RCC 7860 (cell line): ENCODE results near the gene GPRIN3.
A peak's percentile ranks its signal among the peaks of the same experiment; 100 is the strongest.
"Not testable (repeated sequence)": the region's sequence is repeated elsewhere in the genome, so short reads cannot be mapped to it uniquely, and the experiment has no call there.

ENCODE experiments used
- DNase-seq: peaks from one replicate; pipeline ENCODE4 v3.0.0-alpha.2; 2015; ENCODE audit warnings: low spot score
- FAIRE-seq: peaks from 2 replicates; lab custom pipeline; 2012; peaks lifted over from hg19 to GRCh38; lab: Jason Lieb, UNC

Gene GPRIN3

GRCh38 chr4:89314291-89314690 lies 6.7 kb upstream of the GPRIN3 start:
- FAIRE-seq (no peak), DNase-seq (no peak)

GRCh38 chr4:89312066-89312465 lies 4.5 kb upstream of the GPRIN3 start:
- FAIRE-seq: no peak

GRCh38 chr4:89311433-89311832 lies 3.8 kb upstream of the GPRIN3 start:
- FAIRE-seq (no peak), DNase-seq (no peak)

More at GRCh38 chr4:89312066-89312465, 4.5 kb upstream of the GPRIN3 start:
- DNase-seq: no peak

GRCh38 chr4:89309154-89309553 lies 1.6 kb upstream of the GPRIN3 start:
- not testable (repeated sequence) for DNase-seq, FAIRE-seq

- FAIRE-seq: no peak
- DNase-seq: no peak
These were observed 531 bp upstream of the GPRIN3 start for GRCh38 chr4:89308161-89308500.

- DNase-seq (no peak), FAIRE-seq (no peak)
These were observed 488 bp downstream of the GPRIN3 start for GRCh38 chr4:89307178-89307445.

- FAIRE-seq (no peak), DNase-seq (no peak)
These were observed 968 bp downstream of the GPRIN3 start for GRCh38 chr4:89306486-89307177.

GRCh38 chr4:89305712-89306437 lies 1.7 kb downstream of the GPRIN3 start:
- peak; percentile 90 for FAIRE-seq
- DNase-seq: peak; percentile 56

GRCh38 chr4:89305028-89305427 lies 2.6 kb downstream of the GPRIN3 start:
- FAIRE-seq (no peak), DNase-seq (no peak)

- FAIRE-seq (no peak), DNase-seq (no peak)
These were observed 3.7 kb downstream of the GPRIN3 start for GRCh38 chr4:89303814-89304388.

GRCh38 chr4:89303177-89303576 lies 4.4 kb downstream of the GPRIN3 start:
- peak; percentile 12 for DNase-seq
- FAIRE-seq: no peak

GRCh38 chr4:89301902-89302301 lies 5.7 kb downstream of the GPRIN3 start:
- DNase-seq: no peak
- FAIRE-seq: no peak

GRCh38 chr4:89301003-89301402 lies 6.6 kb downstream of the GPRIN3 start:
- FAIRE-seq: no peak
- no peak for DNase-seq

GRCh38 chr4:89300499-89300898 lies 7.1 kb downstream of the GPRIN3 start:
- FAIRE-seq: no peak
- no peak for DNase-seq

GRCh38 chr4:89300060-89300459 lies 7.5 kb downstream of the GPRIN3 start:
- no peak for FAIRE-seq
- DNase-seq: no peak

- peak; percentile 31 for DNase-seq
- FAIRE-seq: peak; percentile 24
These were observed 8.3 kb downstream of the GPRIN3 start for GRCh38 chr4:89299153-89299791.

- peak; percentile 74 for FAIRE-seq
- DNase-seq: no peak
These were observed 8.8 kb downstream of the GPRIN3 start for GRCh38 chr4:89298788-89299152.

GRCh38 chr4:89298155-89298554 lies 9.4 kb downstream of the GPRIN3 start:
- no peak for DNase-seq
- FAIRE-seq: no peak

- FAIRE-seq: no peak
- DNase-seq: no peak
These were observed 10.7 kb downstream of the GPRIN3 start for GRCh38 chr4:89296896-89297295.

- no peak for FAIRE-seq
- DNase-seq: no peak
These were observed 11.2 kb downstream of the GPRIN3 start for GRCh38 chr4:89296399-89296798.

- FAIRE-seq (no peak), DNase-seq (no peak)
These were observed 12.1 kb downstream of the GPRIN3 start for GRCh38 chr4:89295415-89295927.
